VCaP (cell line): ENCODE measurements around the gene NMNAT2.
A peak's percentile ranks its signal among the peaks of the same experiment; 100 is the strongest.
"Not testable (repeated sequence)": the region's sequence is repeated elsewhere in the genome, so short reads cannot be mapped to it uniquely, and the experiment has no call there.

ENCODE experiments used
- H3K27ac ChIP-seq: fragments of 450-650 bp; 2 replicates; pipeline ENCODE4 v1.5.1; 2017
- TF ChIP-seq, protein P1 (sequence below): fragments of 450-650 bp; conservative IDR thresholded peaks from 2 replicates; pipeline ENCODE4 v1.5.1; 2017; ENCODE audit warnings: mild to moderate bottlenecking, moderate library complexity

The NMNAT2 gene

GRCh38 chr1:183438060-183438459 is 19.9 kb upstream of the NMNAT2 start:
- TF ChIP-seq, protein P1, sequence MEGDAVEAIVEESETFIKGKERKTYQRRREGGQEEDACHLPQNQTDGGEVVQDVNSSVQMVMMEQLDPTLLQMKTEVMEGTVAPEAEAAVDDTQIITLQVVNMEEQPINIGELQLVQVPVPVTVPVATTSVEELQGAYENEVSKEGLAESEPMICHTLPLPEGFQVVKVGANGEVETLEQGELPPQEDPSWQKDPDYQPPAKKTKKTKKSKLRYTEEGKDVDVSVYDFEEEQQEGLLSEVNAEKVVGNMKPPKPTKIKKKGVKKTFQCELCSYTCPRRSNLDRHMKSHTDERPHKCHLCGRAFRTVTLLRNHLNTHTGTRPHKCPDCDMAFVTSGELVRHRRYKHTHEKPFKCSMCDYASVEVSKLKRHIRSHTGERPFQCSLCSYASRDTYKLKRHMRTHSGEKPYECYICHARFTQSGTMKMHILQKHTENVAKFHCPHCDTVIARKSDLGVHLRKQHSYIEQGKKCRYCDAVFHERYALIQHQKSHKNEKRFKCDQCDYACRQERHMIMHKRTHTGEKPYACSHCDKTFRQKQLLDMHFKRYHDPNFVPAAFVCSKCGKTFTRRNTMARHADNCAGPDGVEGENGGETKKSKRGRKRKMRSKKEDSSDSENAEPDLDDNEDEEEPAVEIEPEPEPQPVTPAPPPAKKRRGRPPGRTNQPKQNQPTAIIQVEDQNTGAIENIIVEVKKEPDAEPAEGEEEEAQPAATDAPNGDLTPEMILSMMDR, result no peak
- no peak overlapping the region for H3K27ac ChIP-seq

GRCh38 chr1:183435497-183435896 is 17.3 kb upstream of the NMNAT2 start:
- TF ChIP-seq, protein P1, result no peak
- no peak overlapping the region for H3K27ac ChIP-seq

DNA sequence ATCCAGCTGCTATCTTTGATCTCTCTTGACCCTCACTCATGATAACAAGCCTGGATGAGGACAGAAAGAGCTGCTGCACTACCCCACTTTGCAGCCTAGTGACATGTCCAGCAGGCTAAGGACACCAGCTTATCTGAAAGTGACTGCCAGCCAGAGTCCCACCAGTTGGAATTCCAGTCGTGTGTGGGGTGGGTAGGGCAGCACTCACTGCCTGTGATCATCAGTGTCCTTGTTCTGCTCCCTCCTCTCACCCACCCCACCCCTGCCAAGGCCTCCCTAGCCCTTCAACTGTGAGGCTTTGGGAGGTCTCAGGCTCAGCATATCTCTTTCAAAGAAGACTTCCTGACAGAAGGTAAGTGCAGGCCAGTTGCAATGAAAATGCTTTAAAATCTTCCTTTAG is 15.5 kb upstream of the NMNAT2 start:
- TF ChIP-seq, protein P1, result no peak
- H3K27ac ChIP-seq, result peak overlapping the region; percentile 68

DNA sequence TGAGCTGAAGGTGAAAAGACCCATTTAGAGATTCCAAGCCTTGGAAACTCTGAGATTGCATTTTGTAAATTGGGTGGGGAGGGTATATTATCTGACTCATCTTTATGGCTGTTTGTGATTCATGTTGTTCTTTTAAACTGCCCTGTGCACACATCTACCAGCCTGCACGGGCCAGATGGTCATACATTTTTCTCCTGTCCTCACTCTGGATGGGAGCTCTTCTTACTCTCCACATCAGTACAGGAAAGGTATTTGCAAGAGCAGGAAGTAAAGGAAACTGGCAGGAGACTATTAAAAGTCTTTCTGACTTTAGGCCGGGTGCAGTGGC is 14.3 kb upstream of the NMNAT2 start:
- TF ChIP-seq, protein P1, result no peak
- peak overlapping the region; percentile 68 for H3K27ac ChIP-seq

GRCh38 chr1:183431840-183432547 is 13.8 kb upstream of the NMNAT2 start:
- TF ChIP-seq, protein P1, result no peak
- H3K27ac ChIP-seq, result peak overlapping the region; percentile 68

GRCh38 chr1:183427591-183427990 is 9.4 kb upstream of the NMNAT2 start:
- H3K27ac ChIP-seq, result not testable (repeated sequence)

- TF ChIP-seq, protein P1, result no peak
- H3K27ac ChIP-seq, result no peak overlapping the region
Observed at GRCh38 chr1:183424691-183425090, 6.5 kb upstream of the NMNAT2 start.

- H3K27ac ChIP-seq, result no peak overlapping the region
- TF ChIP-seq, protein P1, result no peak
Observed at GRCh38 chr1:183423541-183423940, 5.4 kb upstream of the NMNAT2 start.
